ENCODE results near the gene HIPK1.

- no peak for TF ChIP-seq CTCF (IDR thresholded peaks at IDR 0.05)
- TF ChIP-seq ZFX (IDR thresholded peaks at IDR 0.05; ENCODE audit: borderline replicate concordance), result no peak
Observed at GRCh38 chr1:113881661-113882060, 47.5 kb upstream of the HIPK1 start.

Data from 22Rv1 (cell line).